ENCODE data around the gene MZT1.
A peak's percentile ranks its signal among the peaks of the same experiment; 100 is the strongest.
"Not testable (repeated sequence)": the region's sequence is repeated elsewhere in the genome, so short reads cannot be mapped to it uniquely, and the experiment has no call there.

The MZT1 gene, protein sequence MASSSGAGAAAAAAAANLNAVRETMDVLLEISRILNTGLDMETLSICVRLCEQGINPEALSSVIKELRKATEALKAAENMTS

DNA sequence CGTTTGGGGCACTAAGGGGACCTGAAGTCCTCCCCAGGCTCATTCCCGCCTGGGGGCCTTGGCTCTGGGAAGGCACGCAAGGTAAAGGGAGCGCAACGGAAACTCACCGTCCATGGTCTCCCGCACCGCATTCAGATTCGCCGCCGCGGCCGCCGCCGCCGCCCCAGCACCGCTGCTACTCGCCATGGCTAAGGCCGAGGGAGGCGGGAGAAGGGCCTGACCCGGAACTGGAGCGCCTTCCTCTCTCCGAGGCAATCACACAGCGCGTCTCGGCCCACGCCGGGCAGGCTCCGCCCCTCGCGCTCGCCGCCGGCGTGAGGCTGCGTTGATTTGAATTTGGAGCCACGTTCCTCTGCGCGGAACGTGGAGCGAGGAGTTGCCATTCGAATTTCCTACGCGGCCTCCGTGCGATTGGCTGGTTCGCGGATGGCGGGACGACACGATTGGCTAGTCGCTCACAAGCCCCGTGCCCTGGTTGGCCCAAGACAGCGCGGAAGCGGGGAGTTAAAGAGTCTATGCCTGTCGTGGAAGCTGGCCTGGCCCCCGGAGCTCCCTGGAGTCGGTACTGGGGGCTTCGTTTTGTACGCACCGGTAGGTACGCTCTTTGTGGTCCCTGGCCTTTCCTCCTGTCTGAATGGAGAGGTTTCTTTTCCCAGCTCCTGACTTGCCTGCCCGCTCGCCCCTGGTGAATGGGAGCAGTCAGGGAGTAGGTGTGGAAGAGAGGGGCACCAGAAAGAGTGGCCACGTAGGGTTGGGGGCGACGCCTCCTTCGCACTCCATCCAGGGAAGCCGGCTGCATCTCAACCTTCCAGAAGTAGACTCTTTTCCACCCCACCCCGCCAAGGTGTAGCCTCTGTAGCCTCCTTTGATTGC, at the start of gene MZT1, which contains the start of gene BORA:
Gene MZT1, minus strand, starts transcription at position 213 of the 873 bp plus-strand sequence. Its CDS starts 27 bp downstream, at position 186.
Gene BORA, plus strand, starts transcription at position 507 of the 873 bp plus-strand sequence. CDS start 1,018 bp downstream, outside the sequence.
- peak; percentile 98 for DNase-seq (ENCODE audit: low read depth)

DNA sequence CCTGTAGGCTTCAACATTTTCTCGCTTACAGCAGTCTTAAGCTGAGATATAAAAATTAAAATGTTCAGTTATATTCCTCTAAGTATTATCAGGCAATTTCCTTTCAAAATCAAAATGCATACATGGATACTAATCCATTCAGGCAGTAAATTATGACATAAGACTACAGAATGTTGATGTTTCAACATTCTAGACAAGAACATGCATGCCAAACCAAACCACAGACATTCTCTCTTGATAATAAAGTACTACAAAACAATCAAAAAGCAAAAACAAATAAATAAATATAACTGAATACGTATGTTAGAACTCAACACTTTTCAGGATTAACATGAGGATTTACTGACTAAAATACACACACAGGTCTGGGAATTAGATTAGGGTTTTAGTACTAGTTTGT, 46.6 kb upstream of the MZT1 start:
- peak; percentile 49 for DNase-seq (ENCODE audit: low read depth)

DNA sequence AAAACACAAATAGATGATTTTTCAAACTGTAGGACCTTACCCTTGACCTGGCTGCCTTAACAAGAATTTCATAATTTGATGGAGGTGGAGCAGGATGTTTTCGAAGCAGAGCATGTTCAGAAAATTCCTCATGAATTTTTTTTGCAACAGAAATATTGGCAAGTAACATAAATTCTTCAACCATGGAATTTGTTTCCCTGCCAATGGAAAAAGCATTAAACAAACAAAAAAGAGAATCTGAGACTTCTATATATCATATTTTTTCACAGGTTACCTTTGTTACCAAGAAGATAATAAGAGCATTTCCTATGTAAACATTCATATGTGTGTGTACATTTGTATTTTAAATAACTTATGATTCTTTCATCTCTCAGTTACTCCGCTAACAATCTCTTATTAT, 36.0 kb upstream of the MZT1 start:
- peak; percentile 45 for DNase-seq (ENCODE audit: low read depth)

DNA sequence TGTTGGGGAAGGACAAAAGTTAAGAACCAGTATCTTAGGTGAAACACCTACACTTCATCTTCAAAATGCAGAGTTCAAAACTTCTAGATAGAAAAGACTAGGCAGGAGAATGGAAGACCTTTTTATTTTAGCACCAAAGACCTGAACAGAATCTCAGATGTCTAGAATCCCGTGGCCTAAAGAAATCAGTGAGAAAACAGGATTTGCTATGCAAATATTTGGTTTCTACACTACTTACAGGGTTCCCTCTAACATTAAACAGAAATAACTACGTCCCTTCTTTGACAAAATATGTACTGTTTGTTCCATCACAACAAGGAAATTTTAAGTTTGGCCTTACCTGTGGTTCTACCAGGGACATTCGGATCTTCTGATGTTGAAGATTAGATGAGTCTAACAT, 32.8 kb upstream of the MZT1 start:
- no peak for DNase-seq (ENCODE audit: low read depth)

DNA sequence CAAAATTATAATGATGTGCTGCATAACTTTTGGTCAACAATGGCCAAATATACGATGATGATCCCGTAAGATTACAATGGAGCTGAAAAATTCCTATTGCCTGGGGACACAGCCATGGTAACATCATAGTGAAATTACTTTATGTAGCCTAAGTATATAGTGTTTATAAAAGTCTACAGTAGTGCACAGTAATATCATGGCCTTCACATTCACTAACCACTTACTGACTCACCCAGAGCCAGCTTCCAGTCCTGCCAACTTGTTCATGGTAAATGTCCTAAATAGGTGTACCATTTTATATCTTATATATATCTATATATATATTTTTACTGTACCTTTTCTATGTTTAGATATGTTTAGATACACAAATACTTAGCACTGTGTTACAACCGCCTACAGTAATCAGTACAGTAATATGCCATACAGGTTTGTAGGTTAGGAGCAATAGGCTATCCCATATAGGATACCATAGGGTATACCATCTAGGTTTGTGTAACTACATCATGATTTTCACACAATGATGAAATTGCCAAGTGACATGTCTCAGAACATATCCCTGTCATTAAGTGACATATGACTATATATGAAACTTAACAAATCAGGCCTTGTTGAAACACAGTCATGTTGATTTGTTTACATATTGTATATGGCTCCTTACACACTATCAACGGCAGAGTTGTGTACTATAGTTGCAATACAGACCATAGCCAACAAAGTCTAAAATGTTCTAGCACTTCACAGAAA, 30.5 kb upstream of the MZT1 start:
- no peak for DNase-seq (ENCODE audit: low read depth)

DNA sequence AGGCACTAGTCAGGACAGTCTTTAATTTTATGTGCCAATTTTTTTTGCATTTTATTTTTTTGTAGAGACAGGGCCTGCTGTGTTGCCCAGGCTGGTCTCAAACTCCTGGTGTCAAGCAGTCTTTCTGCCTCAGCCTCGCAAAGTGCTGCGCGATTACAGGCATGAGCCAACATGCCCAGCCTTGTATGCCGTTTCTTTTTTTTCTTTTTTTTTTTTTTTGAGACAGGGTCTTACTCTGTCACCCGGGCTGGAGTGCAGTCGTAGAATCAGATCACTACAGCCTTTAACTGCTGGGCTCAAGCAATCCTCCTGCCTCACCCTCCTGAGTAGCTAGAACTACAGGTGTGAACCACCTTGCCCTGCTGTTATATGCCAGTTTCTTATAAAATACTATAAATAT, 26.7 kb upstream of the MZT1 start:
- DNase-seq (ENCODE audit: low read depth), result no peak

DNA sequence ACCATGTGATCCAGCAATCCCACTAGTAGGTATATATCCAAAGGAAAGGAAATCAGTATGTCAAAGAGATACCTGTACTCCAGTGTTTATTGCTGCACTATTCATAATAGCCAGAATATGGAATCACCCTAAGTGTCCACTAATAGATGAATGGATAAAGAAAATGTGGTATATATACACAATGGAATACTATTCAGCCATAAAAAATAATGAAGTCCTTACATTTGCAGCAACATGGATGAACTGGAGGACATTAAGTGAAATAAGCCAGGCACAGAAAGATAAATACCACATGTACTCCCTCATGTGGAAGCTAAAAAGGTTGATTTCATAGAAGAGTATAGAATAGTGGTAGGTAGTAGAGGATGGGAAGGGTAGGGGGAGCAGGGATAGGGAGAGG, 23.8 kb upstream of the MZT1 start:
- no peak for DNase-seq (ENCODE audit: low read depth)

DNA sequence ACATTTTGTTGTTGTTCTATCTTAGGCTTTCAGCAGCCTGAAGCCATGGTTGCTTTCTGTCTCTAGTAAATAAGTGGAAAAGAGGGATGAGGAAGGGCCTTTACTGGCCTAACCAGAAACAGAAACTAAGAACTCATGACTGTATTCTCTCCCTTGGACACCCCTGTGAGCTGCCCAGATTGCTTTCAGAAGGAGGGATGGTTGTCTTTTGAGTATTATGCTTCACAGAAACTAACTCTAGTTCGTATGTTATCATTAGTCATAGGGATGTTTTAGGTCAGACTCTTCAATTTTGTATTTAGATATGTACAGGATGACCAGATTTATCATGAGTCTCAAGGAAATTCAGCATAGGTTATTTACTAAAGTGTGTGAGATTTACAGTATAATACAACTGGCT, 17.8 kb upstream of the MZT1 start:
- DNase-seq (ENCODE audit: low read depth), result no peak

DNA sequence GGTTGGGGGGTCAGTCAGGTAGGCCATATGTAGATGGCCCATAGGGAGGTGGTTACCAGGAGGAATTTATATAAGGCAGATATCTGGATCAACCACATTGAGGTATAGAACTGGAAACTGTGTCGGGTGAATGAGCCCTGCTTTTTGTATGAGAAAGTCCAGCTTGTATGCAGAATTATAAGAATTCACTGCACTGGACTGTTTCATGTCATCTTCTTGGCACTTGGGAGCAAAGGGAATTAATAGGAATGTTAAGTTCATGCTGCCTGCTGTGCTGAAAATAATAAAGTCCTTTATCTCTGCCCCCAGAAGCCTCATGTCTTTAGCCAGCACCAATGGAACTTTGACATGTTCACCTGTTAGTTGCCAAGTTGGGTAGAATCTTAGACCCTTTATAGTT, 12.6 kb upstream of the MZT1 start:
- DNase-seq (ENCODE audit: low read depth), result no peak

DNA sequence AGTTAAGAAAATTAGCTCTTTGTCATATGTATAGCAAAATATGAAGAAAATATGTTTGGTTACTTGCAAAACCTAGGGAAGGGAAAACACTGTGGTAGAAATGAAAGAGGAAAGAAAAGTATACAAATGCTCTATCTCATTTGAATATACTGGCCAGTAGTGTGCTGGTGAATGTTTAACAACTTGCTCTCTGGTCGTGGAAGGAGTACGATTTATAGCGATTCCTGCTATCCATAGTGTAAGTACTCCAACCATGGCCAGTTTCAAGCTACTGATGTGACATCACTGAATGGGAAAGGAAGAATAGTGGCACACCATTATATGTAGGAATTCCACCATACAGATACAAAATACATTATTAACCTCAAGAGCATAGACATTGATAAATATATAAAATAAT, 9.6 kb upstream of the MZT1 start:
- DNase-seq (ENCODE audit: low read depth), result no peak

DNA sequence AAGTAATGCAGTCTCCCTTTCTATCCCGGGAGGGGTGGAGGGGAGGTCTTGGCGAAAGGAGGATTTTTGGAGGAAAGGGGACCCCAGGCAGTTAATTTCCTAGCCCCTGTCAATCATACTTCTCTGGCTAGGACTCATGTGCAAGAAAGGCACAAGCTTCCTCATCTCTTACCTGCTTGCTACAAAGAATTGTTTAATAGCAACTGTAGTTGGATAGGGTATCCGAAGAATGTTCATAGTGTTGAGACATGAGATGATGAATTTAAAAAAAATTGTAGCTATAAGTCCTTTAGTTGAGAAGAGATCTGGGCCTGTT, 819 bp upstream of the MZT1 start:
- DNase-seq (ENCODE audit: low read depth), result no peak

DNA sequence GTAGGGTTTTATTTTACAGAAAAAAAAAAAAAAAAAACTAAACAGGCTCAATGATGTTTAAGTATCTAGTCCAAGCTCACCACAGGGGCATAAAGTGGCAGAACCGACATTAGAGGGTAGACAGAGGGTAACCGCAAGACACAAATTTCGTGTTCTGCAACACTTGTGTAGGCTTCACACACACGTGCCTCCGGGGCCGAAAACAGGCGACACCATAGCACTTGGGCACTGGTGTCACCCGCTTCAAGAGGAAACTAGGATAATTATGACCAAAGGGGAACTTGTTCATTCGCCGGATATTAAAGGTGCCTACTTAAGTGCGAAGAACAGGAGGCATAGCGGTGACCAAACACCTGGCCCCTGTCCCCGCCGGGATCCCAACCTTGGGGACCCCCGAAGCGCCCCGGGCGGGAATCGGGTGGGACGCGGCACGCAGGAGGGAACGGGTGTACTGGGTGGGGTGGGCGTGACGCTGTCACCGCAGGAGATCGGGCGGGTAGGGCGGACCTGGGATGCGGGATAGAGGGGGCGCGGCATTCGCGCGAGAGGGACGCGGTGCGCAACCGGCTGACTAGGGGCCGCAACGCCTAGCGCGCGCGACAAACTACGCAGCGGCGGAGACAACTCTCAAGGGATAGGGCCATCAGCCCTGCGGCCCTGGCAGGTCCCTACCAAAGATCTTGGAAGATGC, 558 bp downstream of the MZT1 start:
- DNase-seq (ENCODE audit: low read depth), result no peak

DNA sequence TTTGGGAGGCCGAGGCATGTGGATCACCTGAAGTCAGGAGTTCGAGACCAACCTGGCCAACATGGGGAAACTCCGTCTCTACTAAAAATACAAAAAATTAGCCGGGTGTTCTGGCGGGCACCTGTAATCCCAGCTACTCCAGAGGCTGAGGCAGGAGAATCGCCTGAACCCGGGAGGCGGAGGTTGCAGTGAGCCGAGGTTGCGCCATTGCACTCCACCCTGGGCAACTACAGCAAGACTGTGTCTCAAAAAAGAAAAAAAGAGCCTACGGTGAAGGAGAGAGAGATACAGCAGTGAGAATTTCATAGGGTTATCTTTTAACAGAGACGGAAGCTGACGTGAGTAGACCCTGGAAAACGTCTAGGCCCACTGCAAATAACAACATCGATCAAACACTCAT, 1.2 kb downstream of the MZT1 start:
- not testable (repeated sequence) for DNase-seq (ENCODE audit: low read depth)

DNA sequence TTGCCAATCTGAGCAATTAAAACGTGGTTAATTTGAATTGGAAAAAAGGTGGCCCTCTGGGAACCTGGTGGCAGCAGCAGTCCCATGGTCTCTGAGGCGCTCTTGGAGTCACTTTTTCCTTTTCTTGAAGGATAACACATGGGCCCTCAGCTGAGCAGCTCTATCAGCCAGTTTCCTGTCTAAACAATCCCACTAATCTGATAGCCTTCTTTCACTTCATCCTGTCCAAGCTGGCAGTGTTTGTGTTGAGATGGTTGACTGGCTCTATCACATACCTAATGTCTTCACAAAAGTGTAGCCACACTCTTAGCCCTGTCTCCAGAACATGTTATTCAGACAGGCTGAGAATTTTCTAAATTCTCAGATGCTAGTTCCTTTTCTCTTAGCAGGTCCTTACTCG, 10.7 kb downstream of the MZT1 start:
- DNase-seq (ENCODE audit: low read depth), result no peak

DNA sequence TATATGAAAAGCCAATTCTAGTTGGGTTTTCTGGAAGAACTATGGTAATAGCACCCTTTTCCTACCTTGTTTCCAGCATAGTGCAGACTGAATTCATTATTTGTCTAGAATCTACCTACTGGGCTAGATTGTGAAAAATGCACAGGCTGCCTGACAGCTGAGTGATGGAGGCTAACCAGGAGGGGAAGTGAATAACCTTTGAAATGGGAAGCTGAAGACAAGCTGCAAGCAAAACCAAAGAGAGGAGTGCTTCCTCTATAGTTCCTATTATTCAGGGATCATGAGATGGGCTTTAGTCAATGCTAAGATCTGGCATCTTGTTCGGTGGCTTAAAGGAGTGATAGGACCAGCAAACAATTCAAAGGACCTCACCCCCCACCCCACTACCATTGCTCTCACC, 26.9 kb downstream of the MZT1 start:
- no peak for DNase-seq (ENCODE audit: low read depth)

DNA sequence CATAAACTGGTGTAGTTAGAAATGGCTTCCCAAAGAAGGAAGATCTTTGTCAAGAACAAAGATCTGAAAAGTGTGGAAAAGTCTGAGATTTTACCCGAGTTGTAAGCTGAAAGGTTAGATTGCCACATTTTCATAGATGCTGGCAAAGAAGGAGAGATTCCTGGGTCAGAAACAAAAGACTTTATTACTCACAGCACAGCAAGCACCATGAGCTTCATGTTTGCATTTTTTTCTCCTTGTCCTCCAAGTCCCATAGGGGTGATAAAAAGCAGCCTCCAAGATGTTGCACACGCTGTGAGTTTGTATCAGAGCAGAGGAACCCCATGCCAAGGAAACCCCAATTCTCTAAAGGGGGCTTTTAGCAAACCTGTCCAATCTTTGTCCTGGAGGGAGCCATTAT, 29.3 kb downstream of the MZT1 start:
- DNase-seq (ENCODE audit: low read depth), result no peak

DNA sequence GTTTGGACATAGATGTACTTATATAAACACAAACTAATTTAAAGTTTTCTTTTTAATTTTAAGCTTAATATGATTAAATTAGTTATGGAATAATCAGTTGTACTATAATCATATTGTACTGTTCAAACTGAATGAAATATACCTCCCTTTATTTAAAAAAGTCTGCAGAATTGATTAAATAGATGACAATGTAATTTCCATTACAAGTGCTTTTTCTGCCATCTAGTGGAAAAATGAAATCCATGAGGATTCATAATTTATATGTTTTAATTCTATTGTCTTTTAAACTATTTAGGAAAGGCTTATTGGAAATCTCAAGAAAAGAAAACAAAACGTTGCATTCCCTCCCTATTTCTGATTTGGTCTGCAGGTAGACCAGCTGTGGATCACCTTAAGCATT, 30.9 kb downstream of the MZT1 start:
- DNase-seq (ENCODE audit: low read depth), result peak; percentile 5

DNA sequence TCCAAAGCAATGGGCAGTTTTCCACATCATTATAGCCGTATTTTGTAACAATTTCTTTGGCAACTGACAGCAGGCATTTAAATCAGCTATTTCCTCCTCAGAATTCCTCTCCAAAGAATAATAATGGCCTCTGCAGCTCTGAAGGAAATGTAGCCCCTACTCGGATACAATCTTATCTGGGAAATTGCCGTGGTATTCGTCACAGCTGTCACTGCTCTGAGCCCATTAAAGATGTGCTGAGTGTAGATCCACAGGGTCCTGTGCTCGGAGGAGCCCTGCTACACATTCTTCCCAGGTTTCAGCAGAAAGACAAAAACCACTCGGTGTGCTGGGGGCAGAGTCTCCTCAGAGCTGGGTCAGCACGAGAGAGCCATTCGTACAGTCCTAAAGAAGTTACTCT, 33.1 kb downstream of the MZT1 start:
- DNase-seq (ENCODE audit: low read depth), result no peak

DNA sequence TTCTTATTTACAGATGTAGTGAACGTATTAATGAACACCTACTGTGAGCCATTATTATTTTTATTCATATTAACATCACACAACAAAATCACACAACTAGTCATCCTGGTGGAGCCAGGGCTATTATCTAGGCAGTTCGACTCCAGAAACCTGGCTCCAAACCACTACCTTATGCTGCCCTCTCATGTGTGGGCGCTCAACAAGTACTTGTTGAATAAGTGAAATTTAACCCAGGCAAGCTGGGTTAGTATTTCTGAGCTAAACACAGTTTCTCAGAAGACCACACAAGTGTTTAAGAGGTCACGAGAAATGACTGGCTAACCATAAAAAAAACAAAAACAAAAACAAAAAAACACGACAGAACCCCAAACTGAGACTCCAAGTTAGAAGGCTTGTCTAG, 33.6 kb downstream of the MZT1 start:
- DNase-seq (ENCODE audit: low read depth), result no peak

DNA sequence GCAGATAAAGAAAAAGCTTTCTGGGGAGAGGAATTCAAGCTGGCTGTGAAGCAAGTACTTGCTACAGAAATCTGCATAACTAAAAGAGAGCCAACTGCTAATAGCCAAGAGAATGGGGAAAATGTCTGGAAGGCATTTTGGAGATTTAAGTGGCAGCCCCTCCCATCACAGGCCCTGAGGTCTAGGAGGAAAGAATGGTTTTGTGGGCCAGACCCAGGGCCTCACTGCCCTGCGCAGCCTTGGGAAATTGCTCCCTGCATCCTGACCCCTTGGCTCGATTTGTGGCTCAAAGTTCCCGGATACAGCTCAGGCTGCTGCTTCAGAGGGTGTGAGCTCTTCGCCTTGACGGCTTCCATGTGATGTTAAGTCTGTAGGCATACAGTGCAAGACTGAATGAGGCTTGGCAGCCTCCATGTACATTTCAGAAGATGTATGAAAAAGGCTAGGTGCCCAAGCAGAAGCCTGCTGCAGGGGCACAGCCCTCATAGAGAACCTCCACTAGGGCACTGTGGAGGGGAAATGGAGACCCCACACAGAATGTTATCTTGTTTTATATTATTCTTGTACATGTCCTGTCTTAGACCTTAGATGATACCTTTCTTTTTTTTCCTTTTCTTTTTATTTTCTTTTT, 34.4 kb downstream of the MZT1 start:
- DNase-seq (ENCODE audit: low read depth), result no peak

DNA sequence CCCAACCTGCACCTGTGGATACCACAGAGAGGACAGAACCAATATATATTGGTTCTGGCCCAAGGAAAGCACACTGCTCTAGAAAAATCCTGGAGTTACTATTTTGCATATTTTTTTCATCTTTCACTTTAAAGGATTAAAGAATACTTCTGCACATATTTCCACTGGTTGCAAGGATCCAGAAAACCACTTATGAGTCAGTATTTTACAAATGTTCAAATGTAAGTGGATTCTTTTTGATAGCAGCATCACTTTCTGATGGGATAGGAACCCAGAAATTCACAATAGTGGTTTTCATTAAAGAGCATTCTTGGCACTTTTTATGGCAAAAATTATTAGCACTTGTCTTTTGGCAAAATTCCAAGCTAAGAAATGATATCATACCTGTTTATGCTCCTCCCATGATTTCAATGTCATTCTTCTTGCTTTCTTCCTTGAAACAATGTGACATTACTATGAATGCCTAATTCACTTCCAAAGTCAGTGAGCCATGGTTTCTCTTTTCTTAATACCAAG, 38.2 kb downstream of the MZT1 start:
- DNase-seq (ENCODE audit: low read depth), result no peak

DNA sequence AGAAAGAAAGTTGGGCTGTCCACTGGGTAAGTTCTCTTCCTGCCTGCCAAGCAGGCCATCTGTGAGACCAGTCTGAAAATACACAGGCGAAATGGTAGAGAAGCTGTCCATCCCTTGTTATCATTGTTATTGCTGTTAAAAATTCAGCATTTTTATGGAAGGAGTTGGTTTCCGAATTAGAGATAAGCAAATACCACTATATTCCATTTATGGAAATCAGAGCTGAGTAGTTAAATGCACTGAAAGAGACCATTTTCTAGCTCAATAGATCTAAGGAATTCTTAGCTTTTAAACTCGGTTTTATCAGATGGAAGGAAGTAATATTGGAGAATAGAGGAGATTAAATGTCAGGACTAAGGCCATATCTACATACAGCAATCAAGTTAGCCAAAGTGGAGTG, 40.7 kb downstream of the MZT1 start:
- DNase-seq (ENCODE audit: low read depth), result no peak
